GM18511 (cell line): Measurements from ENCODE around the gene PDF.

ENCODE experiments used
- ATAC-seq: cut with Tn5 transposase; IDR thresholded peaks from one replicate; pipeline ENCODE4 v1.9.1; 2021; ENCODE audit warnings: mild to moderate bottlenecking, moderate library complexity; ENCODE audit not compliant: unreplicated experiment

The PDF gene

DNA sequence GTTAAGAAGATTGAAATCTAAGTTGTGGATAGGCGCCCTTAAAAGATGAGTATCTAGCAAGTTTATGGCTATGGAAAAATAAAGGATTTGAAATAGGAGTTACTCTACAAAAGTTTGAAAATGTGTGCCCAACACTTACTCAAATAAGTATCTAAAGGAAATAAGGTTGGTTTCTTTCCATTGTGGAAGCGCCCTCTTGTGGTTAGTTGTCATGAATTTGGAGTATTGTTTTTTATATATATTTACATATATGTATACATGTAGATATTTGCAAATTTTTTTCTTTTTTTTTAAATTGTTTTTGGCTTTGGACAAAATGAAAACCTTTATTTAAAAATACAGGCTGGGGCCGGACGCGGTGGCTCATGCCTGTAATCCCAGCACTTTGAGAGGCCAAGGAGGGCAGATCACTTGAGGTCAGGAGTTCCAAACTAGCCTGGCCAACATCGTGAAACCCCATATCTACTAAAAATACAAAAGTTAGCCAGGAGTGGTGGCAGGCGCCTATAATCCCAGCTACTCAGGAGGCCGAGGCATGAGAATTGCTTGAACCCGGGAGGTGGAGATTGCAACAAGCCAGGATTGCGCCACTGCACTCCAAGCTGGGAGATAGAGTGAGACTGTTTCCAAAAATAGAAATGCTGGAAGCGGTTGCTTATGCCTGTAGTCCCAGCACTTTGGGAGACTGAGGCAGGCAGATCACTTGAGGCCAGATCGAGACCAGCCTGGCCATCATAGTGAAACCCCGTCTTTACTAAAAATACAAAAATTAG lies 43.3 kb downstream of the PDF start:
- ATAC-seq, result no peak

DNA sequence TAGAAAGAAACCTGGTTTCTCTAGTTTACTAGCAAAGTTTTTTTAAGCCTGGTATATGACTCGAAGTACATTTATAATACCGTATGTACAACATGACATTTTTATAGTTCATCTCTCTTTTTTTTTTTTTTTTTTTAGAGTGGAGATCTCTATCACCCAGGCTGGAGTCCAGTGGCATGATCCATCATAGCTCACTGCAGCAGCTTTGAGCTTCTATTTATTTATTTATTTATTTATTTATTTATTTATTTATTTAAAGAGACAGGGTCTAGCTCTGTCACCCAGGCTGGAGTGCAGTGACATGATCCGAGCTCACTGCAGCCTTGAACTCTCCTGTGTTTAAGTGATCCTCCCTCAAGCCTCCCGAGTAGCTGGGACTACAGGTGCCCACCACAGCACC lies 45.1 kb downstream of the PDF start:
- ATAC-seq, result no peak

DNA sequence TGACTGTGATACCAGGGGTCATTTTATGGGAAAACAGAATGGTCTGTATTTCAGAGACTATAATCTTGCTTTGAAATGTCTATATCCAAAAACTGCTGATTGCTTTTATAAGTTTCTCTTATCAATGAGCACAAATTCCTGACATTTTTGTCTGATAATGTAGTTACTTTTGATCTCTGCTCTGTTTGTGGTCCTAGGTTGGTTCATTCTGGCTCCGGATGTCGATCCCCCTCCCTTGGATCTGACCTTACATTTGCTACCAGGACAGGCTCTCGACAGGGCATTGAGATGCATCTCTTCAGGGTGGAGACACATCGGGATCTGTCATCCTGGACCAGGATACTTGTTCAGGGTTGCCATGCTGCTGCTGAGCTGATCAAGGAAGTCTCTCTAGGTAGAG lies 46.5 kb downstream of the PDF start:
- ATAC-seq, result no peak

DNA sequence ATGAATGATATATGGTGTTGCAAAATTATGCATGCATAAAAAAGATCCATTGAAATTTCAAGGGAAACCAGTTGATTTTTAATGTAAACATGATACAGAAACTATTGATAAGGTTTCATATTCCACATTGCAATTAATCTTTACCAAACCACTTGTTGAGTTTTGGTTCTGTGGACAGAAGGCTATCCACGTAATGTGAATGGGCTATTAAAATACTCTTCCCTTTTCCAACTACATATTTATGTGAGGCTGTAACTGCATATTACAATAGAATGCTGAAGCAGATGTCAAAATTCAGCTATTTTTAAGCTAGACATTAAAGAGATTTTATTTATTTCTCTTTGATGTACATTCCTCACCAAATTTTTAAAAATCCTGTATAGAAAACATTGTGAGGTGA lies 53.0 kb downstream of the PDF start:
- ATAC-seq, result no peak
